SHP77 treated with DMSO at 0.1 percent for 48 hours (cell line): ENCODE results near the gene VWCE.

Experiments used
- DNase-seq: peaks from one replicate; lab custom pipeline; 2025; lab: John Stamatoyannopoulos, UW

Gene VWCE

DNA sequence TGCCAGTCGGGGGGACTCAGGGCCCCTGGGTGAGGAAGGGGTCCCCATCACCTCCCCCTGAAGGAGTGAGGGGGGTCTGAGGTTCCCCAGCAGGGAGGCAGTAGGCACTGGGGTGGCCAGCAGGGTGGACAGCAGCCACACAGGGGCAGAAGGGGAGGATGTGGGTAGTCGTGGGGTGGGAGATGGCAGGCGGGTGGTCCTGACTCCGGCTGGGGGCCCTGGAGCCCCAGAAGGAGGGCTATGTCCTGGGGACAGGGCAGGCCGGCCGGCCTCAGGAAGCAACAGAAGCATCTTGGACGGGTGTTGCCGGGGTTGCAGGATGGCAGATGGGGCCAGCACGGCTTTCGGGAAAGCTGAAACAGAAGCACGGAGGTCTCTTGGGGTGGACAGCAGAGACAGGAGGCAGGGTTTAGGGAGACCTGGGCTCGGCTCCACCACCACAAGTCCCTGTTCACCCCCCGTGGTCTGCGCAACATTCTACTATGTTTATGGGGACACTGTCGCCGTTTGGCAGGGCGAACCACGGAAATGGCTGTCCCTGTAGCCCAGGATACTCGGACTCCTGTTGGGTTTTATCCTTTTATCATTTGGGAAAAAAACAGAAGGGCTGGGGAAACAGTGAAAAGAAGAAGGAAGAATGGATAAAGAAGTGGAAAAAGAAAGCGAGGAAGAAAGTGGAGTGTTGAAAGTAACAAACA lies 14.1 kb downstream of the VWCE start:
- no peak for DNase-seq

DNA sequence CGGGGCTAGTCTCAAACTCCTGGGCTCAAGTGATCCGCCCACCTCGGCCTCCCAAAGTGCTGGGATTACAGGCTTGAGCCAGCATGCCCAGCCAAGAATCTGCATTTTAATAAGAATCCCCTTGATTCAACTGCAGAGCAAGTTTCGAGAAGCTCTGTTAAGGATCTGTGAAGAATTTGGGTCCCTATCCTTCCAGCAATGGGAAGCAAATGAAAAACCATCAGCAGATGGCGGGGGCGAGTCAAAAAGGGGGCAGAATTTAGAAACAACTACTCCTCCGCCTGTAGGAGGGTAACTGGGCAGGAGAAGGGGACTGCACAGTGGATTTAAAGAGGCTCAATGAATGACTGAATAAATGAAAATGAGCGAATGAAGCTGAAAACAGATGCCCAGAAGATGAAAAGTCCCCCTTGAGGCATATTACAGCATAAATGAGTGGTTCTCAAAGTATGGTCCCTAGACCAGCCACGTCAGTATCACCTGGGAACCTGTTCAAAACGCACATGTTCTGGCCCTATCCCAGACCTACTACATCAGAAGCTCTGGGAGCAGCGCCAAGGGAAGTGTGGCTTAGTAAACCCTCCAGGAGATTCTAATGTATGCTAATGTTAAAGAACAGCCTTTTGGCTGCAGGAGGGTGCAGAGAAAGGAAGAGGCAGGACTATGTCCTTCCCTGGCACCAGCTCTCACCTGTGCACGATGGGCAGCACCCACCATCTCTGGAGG lies 15.0 kb downstream of the VWCE start:
- DNase-seq, result no peak

DNA sequence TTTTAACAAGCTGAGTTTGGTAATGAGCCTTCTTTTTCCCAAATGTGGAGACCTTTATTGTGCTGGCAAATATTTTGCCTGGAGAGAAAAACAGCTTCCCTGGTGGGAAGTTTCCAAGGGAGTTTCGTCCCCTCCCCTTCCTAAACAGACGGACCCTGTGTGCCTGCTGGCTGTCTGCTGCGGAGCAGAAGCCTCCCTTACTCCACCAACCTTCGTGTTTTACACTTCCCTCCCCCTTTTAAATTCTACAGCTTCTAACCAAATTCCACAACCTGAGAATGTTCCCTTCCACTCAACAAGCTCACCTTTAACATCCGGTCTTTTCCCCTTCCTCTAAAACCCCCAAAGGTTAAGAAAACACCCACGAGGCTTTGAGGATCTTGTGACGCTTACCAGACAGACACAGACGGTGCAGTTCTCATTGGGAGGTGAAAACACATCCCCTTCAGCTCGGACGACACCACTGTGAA lies 17.1 kb downstream of the VWCE start:
- no peak for DNase-seq

DNA sequence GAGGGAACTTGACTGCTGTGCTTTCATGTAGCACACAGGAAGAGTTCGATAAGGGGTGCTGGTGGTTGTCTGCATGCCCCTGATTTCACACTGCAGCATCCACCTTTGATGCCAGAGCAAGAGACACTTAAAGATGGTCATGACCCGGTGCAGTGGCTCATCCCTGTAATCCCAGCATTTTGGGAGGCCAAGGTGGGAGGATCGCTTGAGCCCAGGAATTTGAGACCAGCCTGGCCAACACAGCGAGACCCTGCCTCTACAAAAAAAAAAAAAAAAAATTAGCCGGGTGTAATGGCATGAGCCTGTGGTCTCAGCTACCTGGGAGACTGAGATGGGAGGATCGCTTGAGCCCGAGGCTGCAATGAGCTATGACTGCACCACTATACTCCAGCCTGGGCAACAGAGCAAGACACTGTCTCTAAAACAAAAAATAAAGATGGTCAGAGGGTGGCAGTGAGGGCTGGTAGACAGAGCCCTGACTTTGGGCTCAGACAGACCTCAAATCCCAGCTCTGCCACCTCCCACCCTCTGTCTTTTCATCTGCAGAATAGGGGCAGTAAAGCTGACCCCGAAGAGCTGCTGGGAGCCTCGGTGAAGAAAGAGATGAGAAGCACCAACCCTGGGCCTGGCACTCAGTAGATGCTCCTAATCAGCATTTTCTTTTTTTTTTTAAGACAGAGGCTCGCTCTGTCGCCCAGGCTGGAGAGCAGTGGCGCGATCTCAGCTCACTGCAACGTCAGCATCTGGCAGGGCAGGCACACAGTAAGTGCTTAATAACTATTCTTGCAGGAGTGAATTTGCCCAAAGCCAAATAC lies 17.7 kb downstream of the VWCE start:
- DNase-seq, result no peak

DNA sequence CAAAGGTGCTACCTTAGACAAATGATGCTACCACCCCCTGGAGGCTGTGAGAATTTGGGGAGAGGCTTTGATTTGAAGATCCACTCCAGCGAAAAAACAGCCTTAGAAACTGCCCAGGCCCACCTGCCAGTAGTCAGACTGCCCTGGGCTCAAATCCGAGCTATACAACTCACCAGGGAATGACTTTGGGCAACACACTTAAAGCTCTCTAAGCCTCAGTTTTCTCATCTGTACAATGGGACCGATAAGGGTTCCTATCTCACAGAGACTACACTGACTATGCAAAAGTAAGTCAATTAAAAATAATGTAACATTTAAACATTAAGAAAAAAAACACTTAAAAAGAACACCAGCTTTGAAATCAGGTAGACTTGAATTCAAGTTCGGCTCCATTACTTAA lies 19.9 kb downstream of the VWCE start:
- no peak for DNase-seq

DNA sequence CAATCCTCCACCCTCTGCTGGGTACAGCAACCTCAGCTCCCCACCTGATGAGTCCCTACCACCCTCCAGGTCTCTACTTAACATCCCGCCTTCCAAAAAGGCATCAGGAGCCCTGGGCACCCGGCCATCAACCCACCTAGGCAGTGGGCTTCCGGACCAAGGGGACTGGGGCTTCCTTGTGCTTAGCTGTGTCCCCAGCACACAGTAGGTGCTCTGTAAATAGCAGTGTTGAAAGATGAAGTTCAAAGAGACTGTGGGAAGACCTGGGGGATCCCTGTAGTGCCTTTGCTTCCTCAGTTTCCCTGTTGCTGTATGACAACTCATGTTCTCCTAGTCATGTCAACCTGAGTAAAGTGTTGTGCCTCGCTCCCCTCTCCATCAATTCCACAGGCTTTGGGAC lies 21.0 kb downstream of the VWCE start:
- DNase-seq, result no peak

DNA sequence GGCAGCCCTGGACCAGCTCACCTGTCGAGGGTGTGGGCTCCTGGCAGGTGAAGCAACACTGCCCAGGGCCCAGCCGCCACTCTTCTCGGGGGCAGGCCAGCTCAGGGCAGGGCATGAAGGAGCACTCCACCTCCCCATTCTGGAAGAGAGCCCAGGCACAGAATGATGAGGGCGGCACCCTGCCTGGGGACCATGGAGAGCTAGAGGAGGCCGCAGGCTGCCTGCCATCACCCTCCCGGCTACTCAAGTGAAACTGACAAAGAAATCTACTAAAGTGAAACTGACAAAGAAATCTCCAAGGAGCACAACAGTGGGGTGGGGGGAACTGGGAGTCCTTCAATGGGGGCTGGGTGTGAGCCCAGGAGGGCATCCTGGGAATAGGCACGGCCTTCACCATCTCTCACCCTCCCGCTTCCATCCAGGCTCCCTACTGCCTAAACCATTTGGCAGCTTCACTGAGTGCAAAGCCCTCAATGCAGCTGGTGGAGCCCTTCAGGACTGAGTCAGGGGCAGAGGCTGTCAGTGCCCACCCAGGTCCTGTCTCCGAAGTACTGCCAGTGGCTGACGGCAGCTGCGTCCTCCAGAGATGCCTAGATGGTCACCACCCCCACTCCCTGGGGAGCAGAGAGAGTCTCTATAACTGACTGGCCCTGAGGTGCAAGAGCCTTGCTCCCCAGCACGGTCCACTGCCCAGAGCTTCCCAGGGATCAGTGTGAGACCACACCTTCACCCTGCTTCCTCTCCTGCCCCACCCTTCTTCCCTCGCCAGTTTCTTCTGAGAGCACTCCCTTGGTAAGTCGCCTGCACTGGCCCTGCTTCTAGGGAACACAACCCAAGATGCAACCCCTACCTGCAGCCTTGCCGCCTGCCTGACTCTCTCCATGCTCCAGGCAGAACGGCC lies 21.7 kb downstream of the VWCE start:
- no peak for DNase-seq

DNA sequence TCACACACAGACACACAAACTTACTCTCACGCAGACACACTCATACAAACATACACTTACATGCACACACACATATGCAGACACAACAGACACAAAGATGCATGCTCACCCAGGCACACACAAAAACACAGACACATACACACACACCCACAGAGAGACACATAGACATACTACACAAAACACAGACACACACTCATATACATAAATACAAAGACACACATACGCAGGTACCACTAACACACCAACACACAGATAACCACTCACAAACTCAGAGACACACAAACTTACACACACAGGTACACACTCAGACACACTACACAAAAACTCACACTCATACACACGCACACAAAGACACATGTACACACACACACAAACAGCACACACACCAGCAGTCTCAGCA lies 22.4 kb downstream of the VWCE start:
- no peak for DNase-seq

DNA sequence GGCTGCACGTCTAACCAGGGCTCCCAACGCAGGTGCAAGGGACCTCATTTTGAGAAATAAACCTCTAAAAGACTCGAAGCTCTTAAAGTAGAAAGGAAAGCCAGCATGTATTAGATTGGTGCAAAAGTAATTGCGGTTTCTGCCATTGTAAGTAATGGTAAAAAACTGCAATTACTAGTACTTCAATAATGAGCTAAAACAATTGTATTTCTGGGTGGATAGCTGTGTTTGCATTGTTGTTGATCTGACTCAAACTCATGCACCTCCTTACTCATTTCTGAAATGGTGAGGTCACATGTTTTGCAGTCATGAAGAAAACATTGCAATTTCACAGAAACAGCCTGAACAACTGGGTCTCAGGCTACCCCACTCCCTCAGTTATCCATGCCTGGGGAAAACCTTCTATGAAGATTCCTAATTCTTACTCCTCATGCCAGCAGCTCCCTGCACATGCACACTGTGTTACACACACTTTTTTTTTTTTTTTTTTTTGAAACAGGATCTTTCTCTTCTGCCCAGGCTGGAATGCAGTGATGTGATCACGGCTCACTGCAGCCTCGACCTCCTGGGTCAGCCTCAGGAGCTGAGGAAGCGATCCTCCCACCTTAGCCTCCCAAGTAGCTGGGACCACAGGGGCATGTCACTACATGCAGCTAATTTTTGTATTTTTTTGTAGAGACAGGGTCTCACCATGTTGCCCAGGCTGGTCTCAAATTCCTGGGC lies 24.6 kb downstream of the VWCE start:
- no peak for DNase-seq

- DNase-seq, result no peak
Observed at GRCh38 chr11:61268588-61269250, 26.4 kb downstream of the VWCE start.

DNA sequence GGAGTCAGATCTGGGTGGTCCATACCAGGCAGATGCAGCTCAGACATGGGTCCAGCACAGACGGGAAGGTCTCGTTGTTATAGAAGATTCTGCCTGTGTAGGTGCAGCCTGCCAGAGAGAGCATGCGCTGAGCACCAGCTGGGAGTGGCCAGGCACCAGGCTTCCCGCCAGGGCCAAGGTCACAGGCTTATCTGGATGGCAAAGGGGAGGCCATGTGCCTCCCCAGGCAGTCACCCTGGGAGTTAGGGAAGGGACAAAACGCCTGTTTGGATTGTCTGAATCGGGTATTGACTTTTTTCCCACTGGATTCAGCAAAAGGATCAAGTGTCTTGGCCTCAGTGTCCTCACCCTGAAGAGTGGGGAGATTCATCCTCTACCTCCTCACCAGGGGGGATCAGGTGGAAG lies 27.7 kb downstream of the VWCE start:
- no peak for DNase-seq

- no peak for DNase-seq
Observed at GRCh38 chr11:61266602-61267001, 28.5 kb downstream of the VWCE start.

- DNase-seq, result no peak
Observed at GRCh38 chr11:61265357-61265756, 29.8 kb downstream of the VWCE start.

DNA sequence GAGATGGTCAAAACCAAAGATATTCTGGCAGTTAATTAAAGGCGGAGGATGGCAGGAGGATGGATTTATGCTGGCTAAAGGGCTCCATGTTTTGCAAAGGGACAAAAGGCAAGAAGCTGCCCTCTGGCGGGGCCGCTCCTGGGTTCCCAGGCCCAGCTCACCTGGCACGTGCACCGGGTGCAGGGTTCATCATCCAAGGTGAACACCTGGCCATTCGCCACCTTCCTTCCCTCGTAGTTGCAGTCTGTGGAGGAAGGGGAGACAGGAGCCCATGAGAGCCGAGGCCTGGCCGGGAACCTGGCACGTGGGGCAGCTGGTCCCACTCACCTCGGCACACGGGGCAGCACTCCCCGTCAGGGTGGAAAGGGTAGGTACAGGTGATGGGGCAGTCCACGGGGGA lies 30.3 kb downstream of the VWCE start:
- DNase-seq, result no peak

- DNase-seq, result no peak
Observed at GRCh38 chr11:61264371-61264770, 30.7 kb downstream of the VWCE start.

GRCh38 chr11:61259363-61259762 lies 35.8 kb downstream of the VWCE start:
- no peak for DNase-seq

DNA sequence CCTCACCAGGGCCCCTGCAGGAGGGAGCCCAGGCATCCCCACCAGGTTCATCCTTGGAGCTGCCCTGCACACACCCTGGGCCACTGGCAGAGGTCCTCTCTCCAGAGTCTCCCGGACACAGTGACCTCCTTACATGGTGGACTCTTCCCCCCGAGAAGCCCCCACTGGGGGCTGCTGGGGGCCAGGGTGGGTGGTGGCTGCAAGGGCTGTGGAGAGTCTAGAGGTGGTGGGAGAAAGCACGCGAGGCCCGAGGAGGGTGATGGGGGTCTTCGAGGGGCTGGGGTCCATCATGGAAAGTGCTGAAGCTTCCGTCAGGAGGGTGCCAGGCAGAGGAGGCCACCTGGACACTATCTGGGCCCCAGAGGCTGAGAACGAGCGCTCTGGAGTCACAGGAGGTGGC lies 36.6 kb downstream of the VWCE start:
- no peak for DNase-seq

- no peak for DNase-seq
Observed at GRCh38 chr11:61256710-61257482, 38.2 kb downstream of the VWCE start.

- no peak for DNase-seq
Observed at GRCh38 chr11:61254403-61255025, 40.6 kb downstream of the VWCE start.
